ENCODE results near the gene FOXP1.

GRCh38 chr3:71543371-71544016, 40.0 kb downstream of the FOXP1 start:
- TF ChIP-seq POLR2A (IDR thresholded peaks at IDR 0.05; ENCODE audit: low read depth, low read length) (no peak), POLR2AphosphoS5 (IDR thresholded peaks at IDR 0.05; ENCODE audit: low read depth, low read length) (no peak)

Measured in GM12892 (cell line).